Non-pigmented ciliary epithelial cell (primary cell): ENCODE data around the gene ZNF30.
"Not testable (repeated sequence)": the region's sequence is repeated elsewhere in the genome, so short reads cannot be mapped to it uniquely, and the experiment has no call there.

Source experiments
- DNase-seq: peaks from one replicate; pipeline ENCODE4 v3.0.0-alpha.2; 2010; ENCODE audit warnings: low read depth

The ZNF30 gene

GRCh38 chr19:34926685-34927375 lies at the start of gene ZNF30:
Gene ZNF30 (plus strand): TSS chr19:34926903. CDS start chr19:34929948, 3,045 bp downstream.
- DNase-seq, result peak; percentile 58

GRCh38 chr19:34879563-34879962 lies 47.1 kb upstream of the ZNF30 start:
- DNase-seq, result no peak

- no peak for DNase-seq
Measured at GRCh38 chr19:34880034-34880433, 46.7 kb upstream of the ZNF30 start.

- no peak for DNase-seq
Measured at GRCh38 chr19:34881982-34882381, 44.7 kb upstream of the ZNF30 start.

- DNase-seq, result no peak
Measured at GRCh38 chr19:34888091-34888490, 38.6 kb upstream of the ZNF30 start.

GRCh38 chr19:34900245-34900644 lies 26.5 kb upstream of the ZNF30 start:
- DNase-seq, result no peak

- DNase-seq, result no peak
Measured at GRCh38 chr19:34904664-34905527, 21.8 kb upstream of the ZNF30 start.

GRCh38 chr19:34910770-34911169 lies 15.9 kb upstream of the ZNF30 start:
- no peak for DNase-seq

- DNase-seq, result not testable (repeated sequence)
Measured at GRCh38 chr19:34917144-34917543, 9.6 kb upstream of the ZNF30 start.

GRCh38 chr19:34918190-34918589 lies 8.5 kb upstream of the ZNF30 start:
- DNase-seq, result no peak

- DNase-seq, result not testable (repeated sequence)
Measured at GRCh38 chr19:34920090-34920786, 6.5 kb upstream of the ZNF30 start.

GRCh38 chr19:34925278-34925855 lies 1.3 kb upstream of the ZNF30 start:
- DNase-seq, result no peak

- DNase-seq, result no peak
Measured at GRCh38 chr19:34926361-34926684, 380 bp upstream of the ZNF30 start.

- no peak for DNase-seq
Measured at GRCh38 chr19:34932494-34932893, 5.8 kb downstream of the ZNF30 start.

GRCh38 chr19:34936184-34936583 lies 9.5 kb downstream of the ZNF30 start:
- no peak for DNase-seq

GRCh38 chr19:34938886-34939285 lies 12.2 kb downstream of the ZNF30 start:
- DNase-seq, result no peak

GRCh38 chr19:34943861-34944573 lies 17.3 kb downstream of the ZNF30 start:
- no peak for DNase-seq

GRCh38 chr19:34953092-34953491 lies 26.4 kb downstream of the ZNF30 start:
- no peak for DNase-seq

- DNase-seq, result no peak
Measured at GRCh38 chr19:34957830-34958751, 31.4 kb downstream of the ZNF30 start.

- no peak for DNase-seq
Measured at GRCh38 chr19:34959021-34959420, 32.3 kb downstream of the ZNF30 start.
